NCI-H1092 (cell line): ENCODE results near the gene MUC15.

Experiments
- DNase-seq: peaks from one replicate; lab custom pipeline; 2025; lab: John Stamatoyannopoulos, UW

MUC15 gene

DNA sequence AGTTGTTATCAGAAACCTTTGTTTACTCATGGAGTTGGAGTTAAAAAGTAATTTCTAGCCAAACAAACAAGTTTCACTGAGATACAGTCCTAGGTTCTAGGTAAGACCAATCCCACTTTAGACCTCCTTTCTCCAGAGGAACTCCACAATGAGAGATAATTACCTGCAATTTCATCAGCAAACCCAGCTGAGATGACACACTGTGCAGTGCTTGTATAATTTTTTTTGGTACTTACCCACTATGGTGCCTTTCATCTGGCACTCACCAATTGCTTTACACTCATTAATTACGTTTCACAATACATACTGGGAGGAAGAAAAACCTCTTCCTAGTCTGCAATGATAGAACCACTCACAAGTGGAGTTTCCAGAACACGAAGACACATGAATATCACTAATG is 1.8 kb upstream of the MUC15 start:
- no peak for DNase-seq

- no peak for DNase-seq
Observed at GRCh38 chr11:26572770-26573402, 823 bp upstream of the MUC15 start.

- DNase-seq, result no peak
Observed at GRCh38 chr11:26569646-26570045, 2.4 kb downstream of the MUC15 start.

DNA sequence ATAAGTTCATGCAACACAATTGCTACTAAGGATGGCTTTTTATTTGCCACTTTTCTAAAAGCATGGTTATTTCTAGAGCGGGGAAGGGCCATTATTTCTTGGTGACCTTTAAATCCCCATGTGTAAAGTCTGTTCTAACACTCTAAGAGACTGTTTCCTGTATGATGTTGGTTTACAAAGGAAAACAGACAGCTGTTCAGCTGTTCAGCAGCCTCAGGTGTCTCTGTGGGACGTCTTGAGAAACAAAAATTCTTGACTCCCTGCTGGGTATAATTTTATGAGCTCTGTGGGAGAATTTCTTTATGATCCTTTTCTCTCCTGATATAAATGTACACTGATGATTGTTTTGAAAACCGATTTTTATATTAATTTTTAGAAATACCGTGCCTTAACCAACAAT is 13.9 kb downstream of the MUC15 start:
- DNase-seq, result no peak

- DNase-seq, result no peak
Observed at GRCh38 chr11:26557666-26558065, 14.4 kb downstream of the MUC15 start.

DNA sequence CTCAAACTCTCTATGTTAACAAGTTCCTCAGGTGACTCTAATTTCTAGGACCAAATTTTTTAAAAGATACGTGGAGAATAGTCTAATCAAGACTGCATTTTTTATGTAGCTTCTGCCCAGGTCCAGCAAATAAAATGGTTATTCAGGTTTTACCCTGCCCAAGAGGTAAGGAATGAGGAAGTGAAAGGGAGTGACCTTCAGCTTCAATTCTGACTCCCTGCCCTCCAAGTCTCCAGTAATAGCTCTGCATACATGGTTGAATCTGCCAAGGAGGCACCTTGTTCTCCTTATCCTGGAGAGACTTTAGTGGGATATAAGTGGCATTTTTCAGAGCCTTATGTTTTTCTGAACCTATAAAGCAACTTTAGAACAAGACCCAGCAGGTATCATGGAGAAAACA is 15.5 kb downstream of the MUC15 start:
- DNase-seq, result no peak

- DNase-seq, result no peak
Observed at GRCh38 chr11:26554455-26554854, 17.6 kb downstream of the MUC15 start.

DNA sequence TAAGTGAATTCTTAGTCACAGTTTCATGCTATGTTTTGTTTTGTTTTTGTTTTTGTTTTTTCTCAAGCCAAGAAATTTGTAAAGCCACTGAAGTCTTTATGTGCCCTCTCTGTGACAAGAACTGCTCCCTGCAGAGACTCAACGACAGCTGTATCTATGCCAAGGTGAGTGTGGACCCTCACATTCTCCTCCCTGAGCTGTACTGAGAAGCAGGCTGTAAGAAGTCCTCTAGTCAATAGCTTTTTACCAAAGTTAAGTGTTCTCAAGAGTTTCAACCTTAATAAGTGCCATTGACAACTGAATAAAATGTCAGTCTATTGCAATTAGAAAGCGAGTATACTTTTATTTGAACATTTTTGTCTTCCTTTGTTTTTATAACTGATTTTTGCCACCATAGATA is 18.9 kb downstream of the MUC15 start:
- DNase-seq, result no peak

DNA sequence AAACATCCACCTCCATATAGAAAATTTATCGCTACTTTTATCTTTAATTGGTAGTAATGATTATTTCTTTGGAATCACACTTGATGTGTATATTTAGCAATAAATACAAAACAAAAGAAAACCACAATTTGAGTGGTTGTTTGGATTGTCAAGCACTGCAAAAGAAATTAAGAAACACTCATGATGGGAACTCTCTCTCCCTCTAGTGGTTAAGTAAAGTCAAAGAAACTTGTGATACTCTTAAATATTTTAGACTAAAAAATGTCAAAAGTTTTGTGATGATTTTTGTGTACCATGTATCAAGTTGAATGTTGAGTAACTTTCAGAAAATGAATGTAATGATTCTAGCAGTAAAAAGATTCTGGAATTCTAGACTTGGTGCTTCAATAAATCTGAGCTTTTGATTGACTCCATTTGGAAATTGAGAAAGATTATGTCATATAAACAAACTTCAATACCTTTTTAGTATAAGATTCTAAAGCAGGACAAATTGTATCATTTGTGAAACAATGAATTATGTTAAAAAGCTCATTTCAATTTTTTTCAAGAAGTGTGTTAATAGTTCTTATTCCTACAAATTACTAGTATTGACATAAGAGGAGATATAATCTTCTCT is 20.8 kb downstream of the MUC15 start:
- DNase-seq, result no peak

- DNase-seq, result no peak
Observed at GRCh38 chr11:26550022-26550421, 22.0 kb downstream of the MUC15 start.

GRCh38 chr11:26549176-26549575 is 22.9 kb downstream of the MUC15 start:
- DNase-seq, result no peak

DNA sequence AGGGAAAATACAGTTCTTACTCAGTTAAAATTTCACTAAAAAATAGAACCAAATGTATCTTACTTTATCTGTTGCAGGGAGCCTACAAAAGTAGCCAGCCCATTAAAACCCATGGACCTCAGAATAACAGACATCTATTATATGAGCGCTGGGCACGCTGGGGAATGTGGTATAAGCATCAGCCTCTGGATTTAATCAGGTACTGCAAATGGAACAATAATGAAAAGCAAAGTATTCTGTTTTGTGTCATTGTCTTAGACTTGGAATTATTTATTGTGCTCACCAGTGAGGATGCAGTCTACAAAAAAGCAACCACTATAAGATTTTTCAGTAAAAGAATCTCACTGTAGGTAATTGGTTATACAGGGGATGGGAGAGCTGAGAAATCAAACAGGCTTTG is 30.2 kb downstream of the MUC15 start:
- no peak for DNase-seq

DNA sequence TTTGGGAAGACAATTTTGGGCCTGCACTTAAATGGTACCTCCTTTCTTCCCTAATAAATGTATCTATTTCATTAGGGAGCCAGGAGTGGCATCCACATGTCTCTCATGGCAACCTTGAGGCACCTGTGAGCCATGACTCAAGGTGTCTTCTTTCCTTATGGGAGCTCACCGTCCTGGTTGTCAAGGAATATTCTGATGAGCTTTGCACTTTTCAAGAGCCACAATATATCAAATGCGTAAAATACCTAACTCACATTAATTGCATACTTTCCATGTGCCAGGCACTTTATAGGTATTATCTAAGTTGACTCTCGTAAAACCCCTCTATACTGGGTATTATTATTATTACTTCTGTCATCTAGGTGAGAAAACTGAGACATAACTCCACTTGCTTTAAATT is 32.5 kb downstream of the MUC15 start:
- DNase-seq, result no peak

DNA sequence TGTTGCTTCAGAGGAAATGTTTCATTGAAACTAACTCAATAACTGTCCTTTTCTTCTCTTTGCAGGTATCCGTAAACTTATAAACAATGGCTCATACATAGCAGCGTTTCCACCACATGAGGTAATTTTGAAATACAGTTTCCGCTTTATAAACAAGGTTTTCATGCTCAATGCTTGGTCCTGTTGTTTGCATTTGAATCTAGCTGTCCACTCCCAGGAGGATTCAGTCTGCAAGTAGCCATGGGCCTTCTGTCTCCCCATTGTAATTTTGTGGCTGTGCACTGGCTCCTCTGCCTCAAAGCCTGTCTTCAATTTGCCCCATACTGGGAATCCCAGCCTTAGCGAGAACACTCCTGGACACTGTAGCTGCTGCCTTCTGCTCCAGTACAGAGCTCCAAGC is 34.7 kb downstream of the MUC15 start:
- no peak for DNase-seq

GRCh38 chr11:26527685-26528084 is 44.4 kb downstream of the MUC15 start:
- no peak for DNase-seq

- no peak for DNase-seq
Observed at GRCh38 chr11:26522912-26523610, 49.0 kb downstream of the MUC15 start.

DNA sequence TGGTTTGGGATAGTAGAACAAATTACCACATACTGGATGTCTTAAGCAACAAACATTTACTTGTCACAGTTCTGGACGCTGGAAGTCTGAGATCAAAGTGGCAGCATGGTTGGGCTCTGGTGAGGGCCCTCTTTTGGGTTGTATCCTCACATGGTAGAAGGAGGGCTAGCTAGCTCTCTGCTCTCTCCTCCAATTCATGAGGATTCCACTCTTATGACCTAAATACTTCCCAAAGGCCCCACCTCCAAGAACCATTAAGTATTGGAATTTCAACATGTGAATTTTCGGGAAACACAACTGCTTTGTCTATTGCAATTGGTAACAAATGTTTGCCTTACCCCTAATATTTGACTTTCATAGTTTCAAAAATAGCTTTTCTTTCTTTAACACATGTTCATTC is 52.6 kb downstream of the MUC15 start:
- no peak for DNase-seq

GRCh38 chr11:26512196-26512595 is 59.9 kb downstream of the MUC15 start:
- no peak for DNase-seq

DNA sequence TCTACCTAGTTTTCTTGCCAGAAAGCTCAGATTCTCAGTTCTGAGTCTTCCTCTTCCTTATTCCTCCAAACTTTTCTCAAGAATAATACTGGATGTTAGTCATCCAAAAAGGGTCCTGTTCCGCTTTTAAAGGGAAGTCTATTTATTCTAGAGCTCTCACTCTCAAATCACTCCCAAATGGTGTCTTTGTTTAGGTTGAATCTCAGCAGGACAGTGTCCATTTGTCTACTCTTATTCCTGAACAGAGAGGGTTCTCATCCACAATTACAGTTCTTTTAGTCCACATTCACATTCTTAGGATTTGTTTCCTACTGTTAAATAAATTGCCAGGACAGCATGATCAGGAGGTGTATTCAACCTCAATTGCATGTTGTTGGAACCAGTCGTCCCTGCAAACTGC is 61.3 kb downstream of the MUC15 start:
- no peak for DNase-seq

DNA sequence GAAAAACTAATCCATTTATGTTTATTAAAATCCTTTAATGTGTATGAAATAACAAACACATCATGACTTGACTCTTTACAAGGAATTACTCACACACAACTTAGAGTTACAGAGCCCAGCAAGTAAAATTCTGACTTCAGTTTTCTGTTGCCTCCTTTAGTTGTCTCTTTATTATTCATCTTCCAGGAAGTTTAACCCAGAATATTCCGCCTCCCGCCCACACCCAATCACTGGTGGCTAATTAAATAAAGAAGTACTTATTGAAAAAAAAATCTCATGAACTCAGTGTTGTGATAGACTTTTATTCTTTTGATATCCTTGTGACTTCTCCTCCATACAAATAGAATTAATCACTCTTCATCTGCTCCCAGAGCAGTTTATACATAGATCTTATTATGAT is 61.9 kb downstream of the MUC15 start:
- no peak for DNase-seq
